Left renal pelvis (tissue), 4 donors: ENCODE measurements around the gene SYTL3. TPM values are rescaled to one million over a fixed set of nuclear protein-coding genes. Genes with fewer than 3 reads are reported as not detected.

Source experiments
- DNase-seq, 4 donors: peaks; one replicate each; pipeline ENCODE4 v3.0.0-alpha.2; 2013; ENCODE audit warnings: low read depth in 4 of 4, low spot score in 3 of 4
- polyA plus RNA-seq, 4 donors: library from polyadenylated mRNA; unstranded; fragments of 120-200 nt; gene quantifications; one replicate each; pipeline ENCODE4 v1.2.1, GENCODE V29; 2013; ENCODE audit not compliant: insufficient read length in 4 of 4

The SYTL3 gene
- polyA plus RNA-seq, 4 donors: 1.4 to 4.6 (median 3.5) TPM

DNA sequence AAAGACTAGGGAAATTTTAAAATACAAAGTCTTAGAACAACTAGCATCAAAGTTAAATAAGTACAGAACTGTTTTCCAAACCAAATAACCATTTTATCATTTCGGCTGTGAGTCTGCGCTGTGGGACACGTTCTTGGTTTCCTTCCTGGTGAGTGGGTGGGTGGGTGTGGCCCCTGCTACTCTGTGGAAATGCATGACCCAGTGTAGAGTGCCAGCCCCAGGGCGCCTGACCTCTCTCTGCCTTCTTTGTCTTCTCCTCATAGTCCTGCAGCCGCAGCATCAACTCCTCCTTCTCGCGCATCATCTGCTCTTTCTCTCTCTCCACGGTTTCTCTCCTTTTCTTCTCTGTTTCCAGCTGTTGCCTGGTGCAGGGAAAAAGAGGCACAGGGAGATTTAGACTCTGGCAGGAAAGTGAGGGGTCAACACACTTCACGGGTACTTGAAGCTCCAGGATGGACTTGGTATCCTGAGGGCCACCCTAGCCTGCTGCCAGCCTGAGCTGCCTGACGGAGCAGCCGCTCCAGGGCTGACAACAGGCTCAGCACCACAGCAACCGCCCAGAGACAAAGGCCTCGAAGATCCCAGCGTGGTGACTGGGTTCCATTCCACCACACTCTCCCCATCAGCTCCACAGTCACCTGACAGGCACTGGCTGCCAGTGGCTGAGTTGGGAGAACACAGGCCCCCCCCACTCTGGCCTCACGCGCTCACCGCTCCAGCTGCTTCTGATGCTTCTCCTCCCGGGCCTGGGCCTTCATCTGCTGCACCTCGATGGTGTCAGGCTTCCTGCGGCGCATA, 120.9 kb downstream of the SYTL3 start:
- no peak for DNase-seq

DNA sequence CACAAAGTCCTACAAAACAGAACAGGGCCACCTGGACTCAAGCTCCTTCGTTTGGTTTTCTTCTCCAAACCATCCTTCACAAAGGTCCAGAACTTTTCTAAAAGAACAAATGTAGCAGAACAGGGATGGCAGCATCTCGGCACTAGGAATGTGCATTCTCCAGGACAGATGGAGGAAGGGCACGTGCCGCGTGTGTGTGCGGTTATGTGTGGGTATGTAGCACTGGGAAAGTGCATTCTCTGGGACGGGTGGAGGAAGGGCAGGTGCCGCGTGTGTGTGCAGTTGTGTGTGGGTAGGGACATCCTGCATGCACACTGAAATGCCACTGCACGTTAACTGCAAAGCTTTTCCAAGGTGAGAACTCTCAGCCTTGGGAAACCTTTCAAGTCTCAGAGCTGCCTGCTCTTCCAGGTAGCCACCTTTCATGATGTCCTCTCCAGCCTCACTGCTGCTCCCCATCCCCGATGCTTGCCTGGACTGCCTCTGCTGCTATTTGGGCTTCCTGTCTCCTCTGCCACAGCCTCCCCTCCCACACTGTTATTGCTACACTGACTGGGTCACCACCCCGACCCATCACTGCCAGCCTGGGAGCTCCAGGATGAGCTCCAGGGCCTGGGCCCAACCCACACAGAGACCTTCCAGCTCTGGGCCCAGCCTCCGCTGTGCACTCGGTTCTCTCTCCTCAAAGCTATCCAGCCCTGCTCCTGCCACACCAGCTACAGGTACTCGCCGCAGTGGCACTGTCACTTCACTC, 121.7 kb downstream of the SYTL3 start:
- no peak for DNase-seq

DNA sequence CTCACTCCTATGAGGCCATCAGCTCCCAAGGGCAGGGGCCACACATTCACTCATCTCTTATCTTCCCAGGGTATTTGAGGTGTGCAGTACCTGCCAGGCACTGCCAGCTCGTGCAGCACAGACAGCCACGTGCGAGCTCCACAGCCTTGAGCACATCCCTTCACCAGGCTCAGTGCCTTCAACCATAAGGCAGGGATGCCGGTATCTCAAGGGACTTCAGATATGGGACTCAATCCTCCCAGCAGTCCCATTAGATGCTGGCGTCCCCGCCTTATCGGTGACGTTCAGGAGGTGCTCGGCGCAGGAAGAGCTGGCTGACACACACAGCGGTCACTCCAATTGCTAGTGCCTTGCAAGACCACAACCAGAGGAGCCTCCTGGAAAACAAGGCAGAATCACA, 122.3 kb downstream of the SYTL3 start:
- DNase-seq: no peak

DNA sequence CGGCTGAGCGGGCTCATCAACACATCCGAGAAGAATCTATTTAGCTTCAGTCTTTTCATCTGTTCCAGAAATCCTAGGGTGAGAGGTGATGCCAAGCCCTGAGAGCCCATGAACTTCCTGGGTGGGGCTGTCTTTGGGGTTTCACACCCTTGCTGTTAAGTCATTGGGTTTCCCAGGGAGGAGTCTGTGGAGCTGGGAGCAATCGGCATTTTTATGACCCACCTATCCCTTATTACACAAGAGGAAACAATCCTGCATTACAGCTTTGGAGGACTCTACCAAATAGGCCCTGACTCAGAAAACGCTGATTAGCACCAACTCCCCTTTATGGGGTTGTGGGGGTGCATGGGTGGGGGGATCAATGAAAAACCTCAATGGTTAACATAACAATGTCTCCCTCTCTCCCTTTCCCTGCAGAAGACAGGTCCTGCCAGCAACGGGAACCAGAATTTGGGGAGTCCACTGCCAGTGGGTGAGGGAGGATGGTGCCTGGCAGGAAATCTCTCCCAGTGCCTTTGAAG, 123.1 kb downstream of the SYTL3 start:
- DNase-seq: no peak

DNA sequence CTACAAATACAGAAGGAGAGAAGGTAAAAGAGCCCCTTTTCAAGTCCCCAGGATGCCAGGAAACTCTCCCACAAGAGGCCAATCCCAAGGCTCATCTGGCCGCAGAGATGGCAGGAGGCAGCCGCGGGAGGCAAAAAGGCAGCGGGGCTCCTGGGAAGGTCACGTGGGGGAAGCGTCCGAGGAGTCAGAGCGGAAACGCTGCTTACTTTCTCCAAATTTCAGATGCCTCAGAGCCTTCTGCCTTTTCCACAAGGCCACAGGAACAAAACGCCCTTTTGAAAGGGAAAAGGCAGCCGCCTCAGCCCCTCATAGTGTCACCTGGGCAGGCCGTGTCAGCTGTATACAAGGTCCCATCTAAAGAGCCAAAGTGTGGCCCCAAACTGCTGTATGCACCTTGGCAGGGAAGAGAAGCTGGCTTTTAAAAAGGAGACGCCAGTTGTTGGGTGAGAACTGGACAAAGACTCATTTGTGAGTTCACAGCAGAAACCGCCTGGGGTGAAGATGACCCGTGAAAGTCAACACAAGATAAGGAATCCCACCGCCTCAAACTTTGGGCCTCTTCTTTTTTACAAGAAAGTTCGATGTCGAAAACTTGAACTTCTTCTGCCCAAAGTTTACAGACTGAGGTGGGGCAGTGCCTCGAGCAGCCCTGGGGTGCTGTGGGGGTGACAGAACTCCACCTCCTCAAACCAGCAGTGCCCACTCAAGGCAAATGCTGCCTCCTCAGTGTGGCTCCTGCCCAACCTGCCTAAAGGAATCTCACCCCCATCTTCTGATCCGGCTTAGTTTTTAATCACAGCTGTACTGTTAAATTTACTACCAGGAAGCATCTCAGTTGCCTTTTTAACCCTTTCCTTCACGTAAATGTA, 124.0 kb downstream of the SYTL3 start:
- DNase-seq: no peak

DNA sequence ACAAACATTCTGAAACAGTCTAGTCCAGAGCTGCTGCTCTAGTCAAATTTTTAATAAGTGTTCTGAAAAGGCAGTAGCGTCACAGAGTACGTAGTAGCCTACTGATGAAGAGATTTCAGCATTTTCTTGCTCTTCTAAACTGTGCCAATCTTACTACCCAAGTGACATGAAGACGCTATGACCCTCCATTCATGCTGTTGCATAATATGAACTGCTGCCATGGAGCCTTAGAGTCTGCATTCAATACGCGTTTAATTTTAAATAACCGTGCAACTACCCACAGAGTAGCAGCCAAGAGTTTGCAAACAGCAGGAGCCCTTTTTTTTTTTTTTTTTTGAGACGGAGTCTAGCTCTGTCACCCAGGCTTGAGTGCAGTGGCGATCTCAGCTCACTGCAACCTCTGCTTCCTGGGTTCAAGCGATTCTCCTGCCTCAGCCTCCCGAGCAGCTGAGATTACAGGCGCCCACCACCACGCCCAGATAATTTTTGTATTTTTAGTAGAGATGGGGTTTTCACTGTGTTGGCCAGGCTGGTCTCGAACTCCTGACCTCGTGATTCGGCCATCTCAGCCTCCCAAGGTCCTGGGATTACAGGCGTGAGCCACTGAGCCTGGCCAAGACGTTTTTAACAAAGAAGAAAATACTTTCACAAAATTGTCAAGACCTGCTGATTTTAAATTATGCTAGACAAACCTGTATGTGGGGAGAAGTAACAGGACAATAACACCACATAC, 125.0 kb downstream of the SYTL3 start:
- no peak for DNase-seq

DNA sequence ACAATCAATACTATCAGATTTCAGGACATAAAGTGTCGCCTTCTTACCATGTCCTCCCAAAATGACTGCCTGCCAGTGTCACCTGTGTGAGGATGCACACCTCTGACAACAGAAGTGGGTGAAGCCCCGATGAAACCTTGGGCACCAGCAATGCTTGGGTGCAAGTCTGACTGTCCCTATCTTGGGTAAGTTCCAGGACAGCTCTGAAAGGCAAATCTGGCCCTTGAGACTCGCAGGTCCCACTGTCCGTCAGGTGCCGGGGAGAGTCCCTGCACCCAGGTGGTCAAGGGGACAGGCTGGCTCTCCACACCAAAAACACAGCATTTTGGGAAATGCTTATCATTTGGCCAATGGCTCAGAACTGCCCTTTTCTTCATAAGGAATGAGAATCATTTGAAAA, 126.0 kb downstream of the SYTL3 start:
- DNase-seq: no peak

DNA sequence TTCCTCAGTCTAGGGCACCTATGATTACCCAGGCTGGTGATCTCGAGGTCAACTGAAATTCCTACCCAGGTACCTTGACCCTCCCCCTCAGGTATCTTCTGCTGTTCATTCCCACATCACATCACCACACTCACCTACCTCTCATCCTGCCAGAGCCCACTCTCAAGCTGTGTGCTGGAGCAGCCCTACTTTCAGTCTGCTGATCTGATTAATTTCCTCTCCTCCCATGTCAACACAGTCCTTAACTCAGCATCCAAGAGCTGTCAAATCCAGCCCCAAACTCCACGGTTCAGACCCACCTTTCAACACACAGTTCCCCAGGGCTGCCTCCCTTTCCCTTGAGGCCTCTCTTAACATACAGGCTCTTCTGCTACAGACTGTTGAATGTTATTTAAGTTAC, 126.9 kb downstream of the SYTL3 start:
- DNase-seq: no peak

DNA sequence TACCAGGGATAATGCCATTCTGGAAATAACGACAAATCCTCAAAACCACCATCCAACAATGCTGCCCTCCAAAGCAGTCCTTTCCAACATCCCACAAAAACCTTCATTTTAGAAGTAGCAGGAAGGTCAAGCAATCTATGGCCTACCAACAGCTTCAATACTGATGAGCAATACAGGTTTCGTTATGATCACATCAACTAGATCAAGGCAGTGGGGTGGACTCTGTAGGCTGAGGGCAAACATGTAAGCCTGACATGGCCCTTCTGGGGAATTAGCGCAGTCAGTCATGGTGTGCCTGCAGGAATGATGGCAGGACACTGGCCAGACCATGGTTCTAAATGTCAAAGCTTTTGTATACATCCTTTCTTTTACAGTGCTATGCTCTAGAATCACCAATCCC, 127.7 kb downstream of the SYTL3 start:
- no peak for DNase-seq

DNA sequence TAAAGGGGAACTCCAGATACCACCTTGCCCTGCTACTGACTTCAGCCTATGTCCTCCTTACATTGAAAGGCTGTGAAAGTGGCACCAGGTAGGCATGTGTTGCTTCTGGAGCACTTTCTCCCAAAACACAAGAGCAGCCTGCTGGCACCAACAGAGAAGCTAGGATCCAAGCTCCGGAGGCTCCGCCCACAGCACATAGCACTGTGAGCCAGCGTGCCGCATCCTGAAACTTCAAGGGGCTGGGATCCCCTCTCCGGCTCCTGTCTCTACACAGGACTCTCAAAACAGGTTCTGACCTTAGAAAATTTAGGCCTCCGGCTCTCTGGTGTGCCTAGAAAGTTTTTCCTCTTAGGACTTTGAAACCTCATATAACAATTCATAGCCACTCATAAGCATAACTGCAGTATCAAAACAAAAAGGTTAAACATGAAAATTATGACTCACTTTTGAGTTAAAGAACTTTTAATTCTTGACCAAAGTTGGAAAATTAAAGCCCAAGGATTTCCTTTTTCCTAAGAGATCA, 128.2 kb downstream of the SYTL3 start:
- no peak for DNase-seq

DNA sequence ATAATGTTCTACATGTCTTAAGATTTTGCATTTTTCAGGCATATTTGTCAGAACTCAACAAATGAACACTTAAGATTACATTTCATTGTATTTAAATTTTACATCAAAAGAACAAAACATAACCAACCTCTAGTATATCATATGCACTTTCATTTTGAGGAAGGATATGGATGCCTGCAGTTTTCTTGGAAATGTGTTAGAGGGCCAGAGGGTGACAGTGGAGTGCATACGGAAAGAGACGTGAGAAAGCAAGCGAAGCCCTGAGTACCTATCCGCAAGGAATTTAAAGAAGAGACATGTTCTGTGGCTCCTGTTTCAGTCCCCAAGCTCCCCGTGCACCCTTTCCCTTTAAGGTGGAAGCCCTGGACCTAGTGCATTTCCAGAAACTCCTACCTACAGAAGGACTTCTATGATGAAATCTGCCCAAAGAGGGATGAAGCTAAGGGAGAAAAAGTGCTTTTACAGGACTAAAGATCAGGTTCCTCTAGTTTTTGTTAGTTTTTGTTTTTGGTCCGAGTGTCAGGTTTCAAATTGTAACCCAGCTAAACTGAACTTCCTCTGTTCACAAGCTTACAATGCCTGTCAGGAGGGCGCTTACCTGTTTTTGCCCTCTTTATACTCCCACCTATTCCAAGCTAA, 130.5 kb downstream of the SYTL3 start:
- no peak for DNase-seq

DNA sequence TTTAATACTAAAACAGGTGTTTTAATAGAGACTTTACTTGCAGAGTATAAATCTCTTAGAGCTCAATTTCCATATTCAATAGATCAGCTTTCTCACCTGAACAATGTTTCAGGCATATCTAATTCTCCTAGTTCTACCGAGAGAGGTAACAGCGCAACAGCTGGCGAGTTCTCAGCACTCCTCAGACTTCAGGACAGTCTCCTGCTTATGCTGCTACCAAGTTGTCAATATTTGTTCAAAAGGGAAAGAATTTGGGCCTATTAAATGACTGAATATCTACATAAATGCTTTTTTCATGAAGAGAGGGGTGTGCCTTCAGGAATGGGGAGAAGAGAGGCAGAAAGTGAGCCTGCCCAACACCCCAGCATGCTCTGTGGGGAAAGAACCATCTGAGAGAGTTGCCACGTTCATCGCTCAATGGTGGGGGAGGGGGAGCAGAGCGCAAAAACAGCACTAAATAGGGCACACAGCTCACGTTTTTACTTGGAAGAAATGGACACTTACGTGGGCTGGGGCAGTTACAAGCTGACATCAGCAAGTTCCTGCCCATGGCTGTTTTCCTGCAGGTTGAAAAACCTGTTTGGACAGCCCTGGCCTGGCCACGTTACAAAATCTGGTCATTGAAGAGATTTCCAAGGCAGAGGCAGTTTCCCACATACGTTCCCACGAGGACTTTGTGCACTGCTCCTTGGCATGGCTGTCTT, 131.3 kb downstream of the SYTL3 start:
- peak in 2 of 4 donors; percentile 37 to 40 for DNase-seq

DNA sequence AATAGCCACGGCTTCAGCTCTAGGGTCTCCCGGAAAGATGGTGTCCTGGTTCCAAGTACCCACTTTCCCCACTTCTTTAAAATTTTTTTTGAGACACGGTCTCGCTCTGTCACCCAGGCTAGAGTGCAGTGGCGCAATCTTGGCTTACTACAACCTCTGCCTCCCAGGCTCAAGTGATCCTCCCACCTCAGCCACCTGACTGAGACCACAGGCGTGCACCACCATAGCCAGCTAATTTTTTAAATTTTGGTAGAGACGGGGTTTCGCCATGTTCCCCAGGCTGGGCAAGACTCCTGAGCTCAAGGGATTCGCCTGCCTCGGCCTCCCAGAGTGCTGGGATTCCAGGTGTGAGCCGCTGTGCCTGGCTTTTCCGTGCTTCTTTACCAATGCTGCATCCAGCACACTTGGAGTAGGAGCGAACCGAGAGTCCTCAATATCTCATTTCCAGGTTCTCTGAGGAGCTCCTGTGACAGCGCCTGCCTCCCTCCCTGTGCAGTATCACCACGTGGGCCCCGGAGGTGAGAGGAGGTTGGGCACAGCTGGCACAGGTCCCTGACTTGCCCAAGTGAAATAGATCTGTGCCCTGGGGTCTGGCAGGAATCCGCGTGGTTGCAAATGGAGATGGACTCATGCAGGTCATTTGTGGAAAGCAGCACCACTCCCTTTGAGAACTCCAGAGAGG, 132.0 kb downstream of the SYTL3 start:
- no peak for DNase-seq

DNA sequence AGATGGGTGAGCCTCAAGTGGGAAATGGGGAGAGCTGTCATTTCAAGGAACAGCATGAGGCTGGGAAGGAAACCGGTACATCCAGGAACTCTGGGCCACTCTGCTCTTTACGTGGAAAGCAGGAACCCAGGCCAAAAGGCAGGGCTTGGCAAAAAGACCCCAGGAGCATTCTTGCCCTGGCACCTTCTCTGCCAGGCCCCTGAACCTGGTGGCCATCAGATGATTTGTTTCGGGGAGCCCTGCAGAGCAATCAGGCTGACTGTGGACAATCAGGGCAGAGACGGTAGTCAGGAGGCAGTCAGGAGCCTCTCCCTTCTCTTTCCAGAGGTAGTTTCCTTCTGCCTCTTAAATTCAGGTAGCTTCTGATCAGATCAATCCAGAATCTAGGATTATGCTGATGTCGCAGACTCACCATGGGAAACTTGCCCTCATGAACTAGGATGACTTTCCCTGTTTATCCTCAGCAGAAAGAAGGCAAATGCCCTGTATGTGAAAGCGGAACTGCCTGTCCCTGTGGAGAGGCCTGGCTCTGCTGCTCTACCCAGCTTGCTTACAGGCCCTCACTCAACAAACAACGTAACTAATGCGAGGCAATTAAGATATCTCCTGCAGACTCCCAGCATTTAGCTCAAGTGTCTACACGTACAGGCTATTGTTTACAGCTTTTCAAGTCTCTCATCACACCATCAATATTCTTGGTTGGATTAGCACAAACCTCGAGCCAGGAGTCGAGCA, 132.7 kb downstream of the SYTL3 start:
- no peak for DNase-seq

DNA sequence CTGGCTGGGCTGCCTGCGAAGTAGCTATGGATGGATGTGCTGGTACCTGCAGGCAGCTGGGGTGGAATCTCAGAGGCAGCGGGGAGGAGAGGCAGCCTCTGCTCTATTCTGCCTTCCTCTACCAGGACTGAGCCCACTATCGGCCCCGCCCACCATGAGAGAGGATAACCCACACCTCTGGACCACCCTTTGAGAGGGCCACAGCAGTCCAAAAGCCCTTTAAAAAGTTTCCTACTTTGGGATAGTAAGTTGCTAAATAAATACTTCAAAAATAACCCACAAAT, 133.3 kb downstream of the SYTL3 start:
- DNase-seq: no peak

DNA sequence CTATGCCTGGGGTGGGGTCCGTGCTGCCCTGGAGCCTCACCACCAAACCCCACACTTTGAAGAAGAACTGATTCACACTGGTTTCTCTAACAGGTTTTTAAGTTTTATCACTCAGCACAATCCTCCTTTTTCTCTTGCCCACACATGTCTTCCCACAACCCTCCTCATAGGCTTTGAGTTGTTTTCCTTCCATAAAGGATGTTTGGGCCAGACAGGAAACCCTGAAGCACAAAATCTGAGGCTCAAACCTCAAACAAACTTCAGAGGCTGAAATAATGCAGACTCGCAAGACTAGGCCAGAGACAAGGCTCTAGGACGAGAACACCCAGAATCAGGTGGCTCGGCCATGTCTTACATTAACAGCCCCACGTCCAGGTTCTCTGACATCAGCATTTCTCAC, 134.0 kb downstream of the SYTL3 start:
- DNase-seq: no peak

DNA sequence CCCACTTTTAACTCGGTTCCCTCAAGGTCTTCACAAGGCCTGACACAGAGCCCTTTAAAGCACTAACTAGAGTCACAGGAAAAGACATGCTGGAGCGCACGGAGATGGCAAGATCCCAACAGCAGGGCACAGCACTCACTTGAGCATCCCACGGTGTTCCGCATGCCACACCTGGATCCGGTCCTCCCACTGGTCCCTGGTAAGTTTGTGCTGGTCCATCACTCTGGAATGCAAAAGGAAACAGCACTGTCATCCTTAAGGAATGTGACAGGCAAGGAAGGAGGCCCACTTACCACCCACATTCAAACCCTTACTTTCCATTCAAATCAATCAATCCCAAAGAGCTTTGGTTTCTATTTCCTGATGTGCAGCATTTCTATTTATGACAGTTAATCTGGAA, 134.7 kb downstream of the SYTL3 start:
- DNase-seq: no peak

DNA sequence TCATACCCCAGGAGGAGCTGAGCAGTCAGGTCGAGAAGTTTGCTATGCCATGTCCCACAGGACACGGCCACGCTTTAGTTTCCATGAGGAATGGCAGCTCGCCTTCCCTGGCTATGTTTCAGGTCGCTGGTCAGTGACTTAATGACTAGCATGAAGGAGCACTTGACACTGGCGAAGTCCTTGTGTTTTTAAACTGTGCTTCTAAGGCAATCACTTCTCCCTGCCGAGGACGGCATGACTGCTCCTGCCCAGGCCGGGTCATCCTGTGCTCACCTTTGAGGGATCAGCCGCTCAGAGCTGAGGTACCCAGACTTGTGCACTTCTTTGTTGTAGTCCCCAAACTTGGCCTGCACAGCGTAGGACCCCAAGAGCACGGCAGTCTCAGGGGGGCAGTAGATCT, 135.2 kb downstream of the SYTL3 start:
- DNase-seq: no peak
